Activated B cell treated with CpG ODN at 0.5 μM for 24 hours (primary cell): Measurements from ENCODE around the gene MVB12B. TPM values are rescaled to one million over a fixed set of nuclear protein-coding genes. Genes with fewer than 3 reads are reported as not detected.

Source experiments
- ATAC-seq: fragments of 200-7000 bp; cut with Tn5 transposase; one replicate; pipeline ENCODE4 v1.10.0; 2021; ENCODE audit warnings: low read depth, mild to moderate bottlenecking, moderate library complexity
- CTCF ChIA-PET: fragments of 350-600 bp; sonication (Branson Sonifier 250); formaldehyde crosslinking; loops from one replicate; lab custom pipeline; 2021; ENCODE audit warnings: antibody characterized with exemption; lab: Charles Lee
- POLR2A ChIA-PET: fragments of 350-600 bp; sonication (Branson Sonifier 250); formaldehyde crosslinking; loops from one replicate; lab custom pipeline; 2021; ENCODE audit warnings: antibody characterized with exemption; lab: Charles Lee
- DNase-seq: peaks from one replicate; pipeline ENCODE4 v3.0.0; 2022
- H3K27ac Mint-ChIP-seq: one replicate; pipeline ENCODE4 v1.8.0; 2020; ENCODE audit warnings: mixed read lengths
- H3K27me3 Mint-ChIP-seq: one replicate; pipeline ENCODE4 v1.8.0; 2021; ENCODE audit warnings: mixed read lengths
- H3K36me3 Mint-ChIP-seq: one replicate; pipeline ENCODE4 v1.8.0; 2021; ENCODE audit warnings: low read depth, mixed read lengths
- H3K4me1 Mint-ChIP-seq: one replicate; pipeline ENCODE4 v1.8.0; 2021; ENCODE audit warnings: mixed read lengths
- H3K4me3 Mint-ChIP-seq: one replicate; pipeline ENCODE4 v1.8.0; 2020; ENCODE audit warnings: mild to moderate bottlenecking, mixed read lengths
- H3K9me3 Mint-ChIP-seq: one replicate; pipeline ENCODE4 v1.8.0; 2020; ENCODE audit warnings: mixed read lengths
- intact Hi-C: fragments of 100-400 bp; cut with micrococcal nuclease; formaldehyde crosslinking; loops from one replicate; pipeline ENCODE4 v1.15.1; 2024
- total RNA-seq: library from RNA; stranded (reverse); gene quantifications from 2 replicates; pipeline ENCODE4 v1.2.3, GENCODE V29; 2022
- TF ChIP-seq, protein P1 (sequence below): fragments of 200-600 bp; IDR thresholded peaks from one replicate; pipeline ENCODE4 v1.8.0; 2022; ENCODE audit warnings: antibody characterized with exemption, mild to moderate bottlenecking

The MVB12B gene
- total RNA-seq, 1 donor from 2014 or later: 2.5 TPM

DNA sequence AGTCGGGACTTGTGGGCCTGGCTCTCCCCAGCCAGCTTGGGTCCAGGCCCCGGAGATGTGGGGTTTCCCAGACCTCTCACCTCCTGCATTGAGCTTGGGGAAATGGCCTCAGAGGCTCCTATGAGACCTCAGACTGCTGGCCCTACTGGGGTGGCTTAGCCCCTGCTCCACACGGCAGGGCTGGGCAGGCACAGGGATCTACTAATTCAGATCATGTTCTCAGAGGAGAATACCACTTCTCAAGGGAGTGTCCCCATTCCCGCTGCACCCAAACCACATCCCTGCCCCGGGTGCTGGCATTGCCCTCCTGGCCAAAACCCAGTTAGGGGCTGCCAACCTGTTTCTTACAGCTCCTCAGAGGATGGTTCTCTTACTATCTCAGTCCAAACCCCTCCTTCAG lies 205.0 kb downstream of the MVB12B start:
- ChIA-PET POLR2A (no interaction called here), CTCF (interaction anchor here (0.6 to 3.2 kb wide), 3 partner anchors 26 to 159 kb away, joined by 3 to 17 read pairs (median 5); no protein-coding TSS in a partner anchor)
- Mint-ChIP-seq H3K27me3 (no peaks in the 10 kb centered on the region), H3K9me3 (no peaks in the 10 kb centered on the region), H3K36me3 (no peaks in the 10 kb centered on the region), H3K27ac (peak overlapping the region; percentile 56), H3K4me3 (no peak overlapping the region), H3K4me1 (peaks cover 49% of the 10 kb centered on the region)
- TF ChIP-seq, protein P1, sequence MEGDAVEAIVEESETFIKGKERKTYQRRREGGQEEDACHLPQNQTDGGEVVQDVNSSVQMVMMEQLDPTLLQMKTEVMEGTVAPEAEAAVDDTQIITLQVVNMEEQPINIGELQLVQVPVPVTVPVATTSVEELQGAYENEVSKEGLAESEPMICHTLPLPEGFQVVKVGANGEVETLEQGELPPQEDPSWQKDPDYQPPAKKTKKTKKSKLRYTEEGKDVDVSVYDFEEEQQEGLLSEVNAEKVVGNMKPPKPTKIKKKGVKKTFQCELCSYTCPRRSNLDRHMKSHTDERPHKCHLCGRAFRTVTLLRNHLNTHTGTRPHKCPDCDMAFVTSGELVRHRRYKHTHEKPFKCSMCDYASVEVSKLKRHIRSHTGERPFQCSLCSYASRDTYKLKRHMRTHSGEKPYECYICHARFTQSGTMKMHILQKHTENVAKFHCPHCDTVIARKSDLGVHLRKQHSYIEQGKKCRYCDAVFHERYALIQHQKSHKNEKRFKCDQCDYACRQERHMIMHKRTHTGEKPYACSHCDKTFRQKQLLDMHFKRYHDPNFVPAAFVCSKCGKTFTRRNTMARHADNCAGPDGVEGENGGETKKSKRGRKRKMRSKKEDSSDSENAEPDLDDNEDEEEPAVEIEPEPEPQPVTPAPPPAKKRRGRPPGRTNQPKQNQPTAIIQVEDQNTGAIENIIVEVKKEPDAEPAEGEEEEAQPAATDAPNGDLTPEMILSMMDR: no peak
- intact Hi-C loops: no loop called here
- DNase-seq (no peak), ATAC-seq (no peak)

DNA sequence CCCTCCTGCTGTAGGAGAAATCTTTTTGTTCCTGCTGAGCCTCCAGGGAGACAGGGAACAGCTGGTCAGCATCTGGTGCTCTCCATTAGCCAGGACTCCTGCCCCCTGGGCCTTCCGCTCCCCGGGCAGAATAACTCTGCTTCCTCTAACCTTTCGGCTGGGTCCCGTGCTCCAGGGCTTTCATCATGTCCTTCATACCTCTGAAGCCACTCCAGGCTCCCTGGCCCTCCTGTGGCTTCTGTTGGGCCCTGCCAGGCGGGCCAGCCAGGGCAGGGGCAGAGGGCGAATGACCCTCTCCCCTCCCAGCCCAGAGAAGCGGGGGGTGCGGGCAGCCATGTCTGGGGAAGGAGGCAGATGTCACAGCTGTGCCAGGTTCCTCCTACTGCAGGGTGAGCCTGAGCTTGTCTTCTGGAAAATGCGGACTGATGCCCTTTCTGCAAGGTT lies 205.4 kb downstream of the MVB12B start:
- Mint-ChIP-seq H3K4me3 (no peak overlapping the region), H3K9me3 (no peaks in the 10 kb centered on the region), H3K4me1 (peaks cover 49% of the 10 kb centered on the region), H3K27me3 (no peaks in the 10 kb centered on the region), H3K27ac (peak overlapping the region; percentile 85), H3K36me3 (no peaks in the 10 kb centered on the region)
- ChIA-PET POLR2A (interaction anchor here (1.1 to 2.3 kb wide), 2 partner anchors 15 to 23 kb away, joined by 3 to 5 read pairs; no protein-coding TSS in a partner anchor), CTCF (interaction anchor here (0.6 to 3.2 kb wide), 5 partner anchors 18 to 158 kb away, joined by 3 to 17 read pairs (median 5); no protein-coding TSS in a partner anchor)
- TF ChIP-seq, protein P1: no peak
- intact Hi-C loops: no loop called here
- no peak for ATAC-seq
- DNase-seq: no peak

DNA sequence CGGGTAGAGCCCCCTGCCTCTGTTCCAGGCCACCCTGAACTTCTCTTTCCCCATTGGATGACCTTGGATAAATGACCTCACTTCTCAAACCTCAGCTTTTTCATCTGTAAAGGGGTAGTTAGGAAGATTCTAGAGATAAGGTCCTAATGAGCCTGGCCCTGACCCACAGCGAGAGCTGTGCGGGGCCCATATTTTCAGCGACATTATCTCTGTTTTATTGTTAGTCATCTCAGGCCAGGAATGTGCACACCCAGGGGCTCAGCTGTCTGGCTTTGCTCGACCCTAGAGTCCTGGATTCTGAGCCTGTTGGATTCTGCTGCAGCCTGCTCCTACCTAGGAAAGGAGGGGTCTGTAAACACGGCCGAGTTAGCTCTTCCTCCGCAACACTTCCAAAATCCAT lies 205.9 kb downstream of the MVB12B start:
- H3K9me3 Mint-ChIP-seq: no peaks in the 10 kb centered on the region
- H3K27me3 Mint-ChIP-seq: no peaks in the 10 kb centered on the region
- H3K27ac Mint-ChIP-seq: peak overlapping the region; percentile 85
- TF ChIP-seq, protein P1: no peak
- no peaks in the 10 kb centered on the region for H3K36me3 Mint-ChIP-seq
- peaks cover 49% of the 10 kb centered on the region for H3K4me1 Mint-ChIP-seq
- POLR2A ChIA-PET: interaction anchor here (0.8 to 2.3 kb wide), 4 partner anchors 10 to 25 kb away, joined by 3 to 7 read pairs (median 4); no protein-coding TSS in a partner anchor
- CTCF ChIA-PET: interaction anchor here (0.6 to 3.2 kb wide), 6 partner anchors 18 to 158 kb away, joined by 3 to 17 read pairs (median 5); no protein-coding TSS in a partner anchor
- DNase-seq (no peak), ATAC-seq (no peak)
- intact Hi-C loops: no loop called here
- peak overlapping the region; percentile 81 for H3K4me3 Mint-ChIP-seq

- POLR2A ChIA-PET: interaction anchor here (0.8 to 2.3 kb wide), 4 partner anchors 11 to 24 kb away, joined by 3 to 7 read pairs (median 4); no protein-coding TSS in a partner anchor
- Mint-ChIP-seq H3K4me3 (peak overlapping the region; percentile 81), H3K9me3 (no peaks in the 10 kb centered on the region), H3K27me3 (no peaks in the 10 kb centered on the region), H3K36me3 (no peaks in the 10 kb centered on the region), H3K27ac (peak overlapping the region; percentile 85), H3K4me1 (peaks cover 49% of the 10 kb centered on the region)
- intact Hi-C loops: loop anchor here (1.0 kb wide), 2 partner anchors 10 to 16 kb away; no protein-coding TSS in a partner anchor
- CTCF ChIA-PET: interaction anchor here (0.7 to 3.2 kb wide), 5 partner anchors 19 to 42 kb away, joined by 3 to 17 read pairs (median 5); no protein-coding TSS in a partner anchor
- DNase-seq (no peak), ATAC-seq (peak; percentile 89)
- TF ChIP-seq, protein P1: no peak
These were observed 206.6 kb downstream of the MVB12B start for GRCh38 chr9:126532951-126533925.
